GM12801 (cell line): ENCODE results near the gene RPS21.

Experiments
- TF ChIP-seq, protein P1 (sequence below): IDR thresholded peaks from one replicate; pipeline ENCODE4 v1.5.1; 2011; ENCODE audit warnings: control low read depth; ENCODE audit not compliant: insufficient read length; ENCODE audit errors: extremely low read depth

Gene RPS21

DNA sequence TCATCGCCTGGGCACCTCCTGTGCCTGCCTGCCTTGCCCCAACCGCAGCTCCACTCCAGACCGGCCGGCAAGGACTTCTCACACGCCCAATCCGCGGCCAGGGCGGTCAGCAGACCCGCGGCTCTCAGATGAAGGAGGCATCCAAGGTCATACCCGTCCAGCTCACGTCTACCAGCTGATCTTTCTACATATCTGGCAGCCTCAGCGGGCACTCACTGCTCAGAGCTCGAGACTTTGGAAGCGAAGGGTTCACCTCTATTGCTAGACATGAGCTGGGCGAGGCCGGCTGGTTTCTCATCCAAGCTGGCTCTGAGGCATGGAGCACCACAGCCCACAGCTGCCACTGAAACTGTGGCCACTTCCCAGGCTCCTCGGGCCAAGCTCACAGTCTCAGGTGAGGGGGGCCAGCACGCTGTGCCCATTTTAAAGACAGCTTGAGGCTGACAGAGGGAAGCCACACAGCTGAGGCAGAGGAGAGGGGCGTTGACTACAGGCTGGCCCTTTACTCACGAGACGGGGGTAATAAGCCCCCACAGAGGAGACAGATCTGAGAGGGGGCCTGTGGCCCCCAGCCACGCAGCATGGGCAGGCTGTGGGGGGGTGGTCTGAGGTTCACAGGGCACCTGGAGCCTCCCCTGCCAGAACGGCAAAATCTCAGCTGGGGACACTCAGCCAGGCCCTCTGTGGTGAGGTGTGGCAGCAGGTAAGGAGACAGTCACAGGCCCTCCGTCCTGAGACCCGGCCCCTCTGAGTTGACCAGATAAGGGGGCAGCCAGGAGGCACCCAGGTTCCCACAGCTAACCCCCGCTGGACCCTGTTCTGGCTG, 21.8 kb upstream of the RPS21 start:
- TF ChIP-seq, protein P1, sequence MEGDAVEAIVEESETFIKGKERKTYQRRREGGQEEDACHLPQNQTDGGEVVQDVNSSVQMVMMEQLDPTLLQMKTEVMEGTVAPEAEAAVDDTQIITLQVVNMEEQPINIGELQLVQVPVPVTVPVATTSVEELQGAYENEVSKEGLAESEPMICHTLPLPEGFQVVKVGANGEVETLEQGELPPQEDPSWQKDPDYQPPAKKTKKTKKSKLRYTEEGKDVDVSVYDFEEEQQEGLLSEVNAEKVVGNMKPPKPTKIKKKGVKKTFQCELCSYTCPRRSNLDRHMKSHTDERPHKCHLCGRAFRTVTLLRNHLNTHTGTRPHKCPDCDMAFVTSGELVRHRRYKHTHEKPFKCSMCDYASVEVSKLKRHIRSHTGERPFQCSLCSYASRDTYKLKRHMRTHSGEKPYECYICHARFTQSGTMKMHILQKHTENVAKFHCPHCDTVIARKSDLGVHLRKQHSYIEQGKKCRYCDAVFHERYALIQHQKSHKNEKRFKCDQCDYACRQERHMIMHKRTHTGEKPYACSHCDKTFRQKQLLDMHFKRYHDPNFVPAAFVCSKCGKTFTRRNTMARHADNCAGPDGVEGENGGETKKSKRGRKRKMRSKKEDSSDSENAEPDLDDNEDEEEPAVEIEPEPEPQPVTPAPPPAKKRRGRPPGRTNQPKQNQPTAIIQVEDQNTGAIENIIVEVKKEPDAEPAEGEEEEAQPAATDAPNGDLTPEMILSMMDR: no peak

DNA sequence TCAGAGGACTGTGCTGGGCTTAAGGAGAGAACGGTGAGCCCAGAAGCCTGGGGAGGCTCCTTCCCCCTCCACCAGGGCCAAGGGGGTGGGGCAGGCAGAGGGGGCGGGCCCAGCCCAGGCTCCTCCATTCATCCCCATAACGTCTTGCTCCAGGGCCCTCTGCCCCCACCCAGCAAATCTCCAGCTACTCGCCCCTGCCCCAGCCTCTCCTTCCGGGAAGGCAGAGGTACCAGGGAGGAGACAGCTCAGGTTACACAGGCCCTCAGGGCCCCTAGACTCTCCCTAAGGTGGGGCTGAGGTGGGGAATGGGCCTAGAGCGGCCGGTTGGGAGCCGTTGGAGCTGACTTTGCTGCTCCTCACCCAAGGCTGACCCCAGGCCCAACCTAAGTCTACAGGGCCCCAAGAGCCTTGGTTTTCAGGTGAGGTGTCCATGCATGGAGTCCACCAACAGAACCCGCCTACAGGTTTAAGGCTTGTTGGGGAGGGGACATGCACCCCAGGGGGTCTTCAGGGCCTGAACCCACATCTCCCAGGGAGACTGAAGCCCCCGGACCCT, 21.0 kb upstream of the RPS21 start:
- TF ChIP-seq, protein P1: no peak

DNA sequence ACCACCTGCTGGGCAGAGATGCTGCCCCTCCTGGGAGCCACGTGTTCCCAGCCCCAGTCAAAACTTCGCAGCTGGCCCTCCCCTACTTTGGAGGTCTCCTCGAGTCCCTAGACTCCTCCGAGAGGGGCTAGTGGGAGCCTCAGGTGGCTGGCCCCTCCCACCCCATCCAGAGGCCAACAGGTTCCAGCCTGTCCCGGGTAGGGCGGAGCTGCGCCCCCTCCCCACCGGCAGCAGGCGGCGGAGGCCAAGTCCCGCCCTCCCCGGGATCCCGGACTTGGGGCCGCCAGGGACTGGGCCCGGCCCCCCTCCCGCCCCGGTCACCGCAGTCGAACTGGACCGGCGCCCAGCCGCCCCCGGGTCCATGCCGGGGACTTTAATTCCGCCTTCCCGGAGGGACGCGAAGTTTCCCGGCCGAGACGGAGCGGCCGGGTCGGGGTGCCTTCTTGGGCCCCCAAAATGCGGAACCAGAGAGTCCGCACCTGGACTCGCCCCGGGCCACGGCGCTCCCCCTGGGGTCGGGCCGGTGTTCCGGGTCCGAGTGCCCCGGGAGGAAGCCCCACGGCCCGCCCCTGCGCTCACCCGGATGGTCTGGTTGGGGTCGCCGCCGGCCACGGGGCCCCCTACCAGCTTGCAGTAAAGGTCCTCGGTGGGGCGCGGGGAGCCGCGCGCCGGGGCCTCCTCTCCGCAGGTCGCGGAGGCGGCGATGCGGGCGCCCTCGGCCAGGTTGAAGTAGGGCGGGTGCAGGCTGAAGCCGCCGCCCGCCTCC, 20.4 kb upstream of the RPS21 start:
- TF ChIP-seq, protein P1: no peak

DNA sequence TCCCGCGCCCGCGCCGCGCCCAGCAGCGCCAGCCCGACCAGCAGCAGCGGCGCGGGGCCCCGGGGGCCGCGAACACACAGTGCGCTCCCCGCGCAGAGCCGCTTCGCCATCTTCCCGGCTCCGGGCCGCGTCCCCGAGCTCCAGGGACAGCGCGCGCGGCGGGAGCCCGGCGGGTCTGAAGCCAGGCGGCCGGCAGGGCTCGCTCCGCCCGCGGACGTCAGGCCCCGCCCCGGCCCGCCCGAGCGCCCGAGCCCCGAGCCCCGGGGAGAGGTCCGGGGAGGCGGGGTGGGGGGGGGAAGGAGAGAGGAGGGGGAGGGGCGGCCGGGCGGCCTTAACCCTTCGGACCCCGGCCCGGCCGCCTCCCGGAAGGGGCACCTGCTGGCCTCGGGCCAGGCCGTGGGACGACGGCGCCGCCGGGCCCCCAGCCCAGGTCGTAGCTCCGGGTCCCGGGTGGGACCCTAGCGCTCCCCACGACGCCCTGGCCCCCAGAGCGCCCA, 19.7 kb upstream of the RPS21 start, which contains the start of gene LAMA5:
TSS of gene LAMA5 (minus strand) at position 177 of the 497 bp plus-strand sequence. CDS start at position 110, 67 bp downstream.
- TF ChIP-seq, protein P1: no peak

DNA sequence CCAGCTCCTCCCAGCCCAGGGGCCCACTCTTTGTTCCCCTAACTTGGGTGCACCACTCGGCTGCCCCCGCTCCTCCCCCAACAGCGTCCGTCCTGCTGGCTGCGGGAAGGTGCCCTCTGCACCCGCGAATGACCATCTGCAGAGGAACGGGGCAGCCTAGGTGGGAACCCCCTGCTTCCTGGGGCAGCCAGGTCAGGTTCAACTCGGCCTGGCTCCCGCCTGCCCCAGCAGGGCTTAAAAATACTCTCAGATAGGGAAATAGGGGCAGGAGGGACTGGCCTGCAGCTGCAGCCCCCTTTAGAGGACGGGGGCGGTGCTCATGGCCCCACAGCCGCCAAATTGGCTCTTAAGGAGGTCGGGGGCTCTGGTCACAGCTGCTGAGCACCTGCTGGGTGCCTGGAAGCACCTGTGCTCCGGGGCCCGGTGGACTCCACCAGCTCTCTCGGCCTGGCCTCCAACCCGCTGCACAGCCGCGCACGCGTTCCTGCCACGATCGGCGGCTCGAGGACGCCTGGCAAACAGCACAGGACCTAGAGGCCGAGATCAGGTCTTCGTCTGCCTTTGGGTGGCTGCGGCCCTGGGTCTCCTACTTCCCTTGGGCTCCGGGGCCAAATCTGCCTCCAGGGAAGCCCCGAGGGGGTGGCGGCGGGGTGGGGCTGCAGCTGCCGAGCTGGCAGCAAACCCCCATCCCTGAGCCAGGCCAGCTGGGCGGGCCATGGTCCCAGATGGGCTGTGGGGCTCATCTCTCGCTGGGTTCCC, 19.1 kb upstream of the RPS21 start:
- TF ChIP-seq, protein P1: no peak

DNA sequence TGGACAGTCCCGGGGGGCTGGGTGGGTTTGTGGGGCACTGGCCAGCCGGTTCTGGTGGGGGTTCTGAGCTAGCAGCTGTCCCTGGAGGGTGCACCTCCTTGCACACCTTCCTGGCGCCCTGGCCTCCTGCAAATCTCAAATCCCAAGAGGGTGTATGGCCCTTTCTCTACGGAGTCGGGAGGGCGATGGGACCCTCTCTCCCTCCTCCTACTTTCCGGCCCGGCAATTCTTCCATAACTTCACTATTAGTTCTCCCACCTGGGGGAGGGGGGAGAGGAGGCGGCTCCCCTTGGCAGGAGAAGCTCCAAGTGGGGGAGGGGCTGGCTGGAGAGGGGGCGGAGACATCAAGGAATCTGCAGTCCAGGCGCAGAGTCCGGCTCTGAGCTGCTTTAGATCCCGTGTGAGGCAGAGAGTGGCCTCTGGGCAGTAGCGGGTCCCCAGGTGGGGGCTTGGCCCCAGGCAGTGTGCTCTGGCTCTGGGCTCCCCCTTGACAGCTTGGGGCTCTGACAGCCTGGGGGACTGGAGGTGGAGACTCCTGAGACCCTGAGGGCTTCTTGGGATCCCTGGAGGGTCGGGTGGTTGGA, 18.4 kb upstream of the RPS21 start:
- TF ChIP-seq, protein P1: no peak
